Suprapubic skin (tissue), 4 donors: ENCODE measurements around the gene GMPR. TPM values are rescaled to one million over a fixed set of nuclear protein-coding genes. Genes with fewer than 3 reads are reported as not detected.
"Not testable (repeated sequence)": the region's sequence is repeated elsewhere in the genome, so short reads cannot be mapped to it uniquely, and the experiment has no call there.

Experiments used
- DNase-seq, 2 donors: peaks; one replicate each; pipeline ENCODE4 v3.0.0-alpha.2; 2019; ENCODE audit warnings: low spot score in 2 of 2
- H3K27ac ChIP-seq: fragments of 200-600 bp; sonication (generic); one replicate; pipeline ENCODE4 v1.5.1; 2019
- H3K27me3 ChIP-seq: fragments of 200-600 bp; sonication (generic); one replicate; pipeline ENCODE4 v1.5.1; 2019
- H3K36me3 ChIP-seq: fragments of 200-600 bp; sonication (generic); one replicate; pipeline ENCODE4 v1.5.1; 2019
- H3K4me1 ChIP-seq: fragments of 200-600 bp; sonication (generic); one replicate; pipeline ENCODE4 v1.5.1; 2019
- H3K4me3 ChIP-seq: fragments of 200-600 bp; sonication (generic); one replicate; pipeline ENCODE4 v1.5.1; 2019; ENCODE audit warnings: mild to moderate bottlenecking
- H3K9me3 ChIP-seq: fragments of 200-600 bp; sonication (generic); one replicate; pipeline ENCODE4 v1.5.1; 2019
- CTCF ChIP-seq, 2 donors: fragments of 200-600 bp in 1 of 2; fragments of 450-650 bp in 1 of 2; sonication (generic) in 1 of 2; IDR thresholded peaks; one replicate each; pipeline ENCODE4 v1.5.1; 2016 to 2019; ENCODE audit warnings: antibody characterized with exemption in 2 of 2, mild to moderate bottlenecking in 1 of 2, moderate library complexity in 1 of 2
- EP300 ChIP-seq: sonication (generic); formaldehyde crosslinking; IDR thresholded peaks from one replicate; pipeline ENCODE4 v1.6.1; 2017; ENCODE audit warnings: antibody characterized with exemption
- POLR2A ChIP-seq, 2 donors: fragments of 450-650 bp; IDR thresholded peaks; one replicate each; pipeline ENCODE4 v1.6.1; 2017; ENCODE audit warnings: antibody characterized with exemption in 2 of 2, mild to moderate bottlenecking in 2 of 2, moderate library complexity in 2 of 2
- POLR2AphosphoS5 ChIP-seq, 3 donors: sonication (generic); formaldehyde crosslinking; IDR thresholded peaks; one replicate each; pipeline ENCODE4 v1.6.1; 2017; ENCODE audit warnings: antibody characterized with exemption in 3 of 3
- WGBS: methylation state at CpG from one replicate; pipeline ENCODE4 v1.1.5; 2018; 5-methylcytosine and 5-hydroxymethylcytosine counted together
- total RNA-seq, 4 donors: library from RNA; depleted of rRNA; stranded (reverse); fragments of >200 nt; gene quantifications; one replicate each; pipeline ENCODE4 v1.1.0, GENCODE V29; 2016

The GMPR gene
- total RNA-seq, 4 donors from 2014 or later: 4.9 to 16.4 (median 12.9) TPM

DNA sequence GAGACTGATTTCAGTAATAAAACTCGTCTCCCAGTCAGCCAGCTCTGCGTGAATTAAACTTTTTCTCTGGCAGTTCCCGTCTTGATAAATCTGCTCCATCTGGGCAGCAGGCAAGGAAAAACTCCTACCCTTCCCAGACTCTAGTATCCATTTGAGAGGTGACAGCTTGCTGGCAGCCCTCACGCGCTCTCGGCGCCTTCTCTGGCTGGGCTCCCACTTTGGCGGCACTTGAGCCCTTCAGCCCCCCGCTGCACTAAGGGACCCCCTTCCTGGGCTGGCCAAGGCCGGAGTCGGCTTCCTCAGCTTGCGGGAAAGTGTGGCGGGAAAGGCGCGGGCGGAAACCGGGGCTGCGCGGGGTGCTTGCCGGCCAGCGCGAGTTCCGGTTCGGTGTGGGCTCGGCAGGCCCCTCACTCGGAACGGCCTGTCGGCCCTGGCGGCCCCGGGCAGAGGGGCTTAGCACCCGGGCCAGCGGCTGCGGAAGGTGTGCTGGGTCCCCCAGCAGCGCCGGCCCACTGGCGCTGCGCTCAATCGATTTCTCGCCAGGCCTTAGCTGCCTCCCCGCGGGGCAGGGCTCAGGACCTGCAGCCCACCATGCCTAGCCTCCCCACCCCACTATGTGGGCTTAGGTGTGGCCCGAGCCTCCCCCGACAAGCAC is 21.8 kb upstream of the GMPR start:
- 3% methylated on average over 7 of the region's 43 CpGs for WGBS
- TF ChIP-seq CTCF (IDR thresholded peaks at IDR 0.05) (no peak), POLR2AphosphoS5 (IDR thresholded peaks at IDR 0.05) (no peak), POLR2A (IDR thresholded peaks at IDR 0.05) (no peak), EP300 (no peak)
- Histone ChIP-seq H3K36me3 (no peaks in the 10 kb centered on the region), H3K27ac (no peak overlapping the region), H3K9me3 (no peaks in the 10 kb centered on the region), H3K4me3 (peak overlapping the region; percentile 36), H3K27me3 (peaks cover 9% of the 10 kb centered on the region), H3K4me1 (peaks cover 25% of the 10 kb centered on the region)
- no peak for DNase-seq

DNA sequence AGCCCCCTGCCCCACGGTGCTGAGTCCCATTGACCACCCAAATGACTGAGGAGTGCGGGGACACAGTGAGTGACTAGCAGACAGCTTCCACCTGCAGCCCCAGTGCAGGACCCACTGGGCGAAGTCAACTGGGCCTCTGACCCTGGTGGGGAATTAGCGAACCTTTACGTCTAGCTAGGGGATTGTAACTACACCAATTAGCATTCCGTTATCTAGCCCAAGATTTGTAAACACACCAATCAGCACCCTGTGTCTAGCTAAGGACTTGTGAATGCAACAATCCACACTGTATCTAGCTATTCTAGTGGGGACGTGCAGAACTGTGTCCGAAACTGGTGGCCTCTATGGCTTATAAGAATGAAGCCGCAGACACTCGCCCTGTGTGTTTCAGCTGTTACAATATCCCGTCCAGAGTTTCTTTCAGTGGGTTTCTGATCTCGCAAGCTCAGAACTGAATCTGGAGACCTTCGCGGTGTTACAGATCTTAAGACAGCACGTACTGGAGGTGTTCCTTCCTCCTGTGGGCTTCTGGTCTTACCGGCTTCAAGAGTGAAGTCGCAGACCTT is 21.1 kb upstream of the GMPR start:
- peaks cover 9% of the 10 kb centered on the region for H3K27me3 ChIP-seq
- no peaks in the 10 kb centered on the region for H3K36me3 ChIP-seq
- DNase-seq: peak in 1 of 2 donors; percentile 48
- no peaks in the 10 kb centered on the region for H3K9me3 ChIP-seq
- H3K27ac ChIP-seq: no peak overlapping the region
- peaks cover 25% of the 10 kb centered on the region for H3K4me1 ChIP-seq
- TF ChIP-seq EP300: no peak
- no peak for TF ChIP-seq POLR2AphosphoS5 (IDR thresholded peaks at IDR 0.05)
- no peak for TF ChIP-seq CTCF (IDR thresholded peaks at IDR 0.05)
- no peak for TF ChIP-seq POLR2A (IDR thresholded peaks at IDR 0.05)
- WGBS: 97% methylated on average over 15 of the region's 17 CpGs
- H3K4me3 ChIP-seq: no peak overlapping the region

DNA sequence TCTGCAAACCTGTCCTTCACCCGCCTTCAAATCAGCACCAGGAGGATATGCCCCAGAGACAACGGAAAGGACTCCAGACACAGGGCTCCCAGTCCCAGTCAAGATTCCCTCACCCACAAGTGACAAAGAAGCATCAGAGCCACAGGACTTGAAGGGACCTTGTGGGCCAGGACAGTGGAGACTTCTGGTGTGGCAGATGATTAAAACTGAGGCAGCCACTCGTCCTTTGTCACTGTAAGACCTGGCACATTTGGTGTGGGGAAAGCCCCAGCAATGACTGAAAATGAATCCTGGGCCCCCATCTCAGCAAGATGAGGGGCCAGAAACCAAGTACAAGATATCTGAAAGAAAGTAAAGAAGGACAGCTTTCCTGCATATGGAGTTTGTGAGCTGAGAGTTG is 15.6 kb upstream of the GMPR start:
- no peak for DNase-seq
- 84% methylated on average over 3 of the region's 3 CpGs for WGBS
- H3K4me3 ChIP-seq: no peak overlapping the region
- H3K9me3 ChIP-seq: no peaks in the 10 kb centered on the region
- no peak for TF ChIP-seq EP300
- no peak for TF ChIP-seq POLR2A (IDR thresholded peaks at IDR 0.05)
- no peak for TF ChIP-seq CTCF (IDR thresholded peaks at IDR 0.05)
- no peak for TF ChIP-seq POLR2AphosphoS5 (IDR thresholded peaks at IDR 0.05)
- H3K36me3 ChIP-seq: no peaks in the 10 kb centered on the region
- no peak overlapping the region for H3K27ac ChIP-seq
- H3K27me3 ChIP-seq: no peaks in the 10 kb centered on the region
- H3K4me1 ChIP-seq: no peaks in the 10 kb centered on the region

DNA sequence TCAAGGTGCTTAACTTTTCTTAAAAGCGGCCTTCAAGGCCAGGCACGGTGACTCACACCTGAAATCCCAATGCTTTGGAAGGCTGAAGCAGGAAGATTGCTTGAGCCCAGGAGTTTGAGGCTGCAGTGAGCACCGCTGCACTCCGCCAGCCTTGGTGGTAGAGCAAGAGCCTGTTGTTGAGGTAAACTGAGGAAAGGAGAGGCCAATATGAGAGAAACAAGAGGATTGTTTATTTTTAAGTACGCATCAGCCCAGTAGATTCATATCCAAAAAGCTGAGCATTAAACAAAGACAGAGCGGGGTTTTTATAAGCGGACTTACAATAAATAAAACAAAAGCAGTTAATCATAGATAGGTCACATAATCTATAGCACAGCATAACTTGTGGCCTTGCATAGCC is 15.0 kb upstream of the GMPR start:
- Histone ChIP-seq H3K36me3 (no peaks in the 10 kb centered on the region), H3K4me3 (no peak overlapping the region), H3K27me3 (no peaks in the 10 kb centered on the region), H3K4me1 (no peaks in the 10 kb centered on the region), H3K27ac (no peak overlapping the region), H3K9me3 (no peaks in the 10 kb centered on the region)
- 94% methylated on average over 7 of the region's 7 CpGs for WGBS
- no peak for TF ChIP-seq POLR2AphosphoS5 (IDR thresholded peaks at IDR 0.05)
- TF ChIP-seq EP300: no peak
- TF ChIP-seq POLR2A (IDR thresholded peaks at IDR 0.05): no peak
- TF ChIP-seq CTCF (IDR thresholded peaks at IDR 0.05): no peak
- DNase-seq: no peak

GRCh38 chr6:16224409-16224808 is 14.0 kb upstream of the GMPR start:
- no peaks in the 10 kb centered on the region for H3K9me3 ChIP-seq
- H3K4me1 ChIP-seq: no peaks in the 10 kb centered on the region
- TF ChIP-seq CTCF (IDR thresholded peaks at IDR 0.05) (no peak), POLR2A (IDR thresholded peaks at IDR 0.05) (no peak), POLR2AphosphoS5 (IDR thresholded peaks at IDR 0.05) (no peak), EP300 (no peak)
- DNase-seq: no peak
- no peak overlapping the region for H3K27ac ChIP-seq
- H3K36me3 ChIP-seq: no peaks in the 10 kb centered on the region
- 90% methylated on average over 8 of the region's 8 CpGs for WGBS
- no peaks in the 10 kb centered on the region for H3K27me3 ChIP-seq
- H3K4me3 ChIP-seq: no peak overlapping the region

DNA sequence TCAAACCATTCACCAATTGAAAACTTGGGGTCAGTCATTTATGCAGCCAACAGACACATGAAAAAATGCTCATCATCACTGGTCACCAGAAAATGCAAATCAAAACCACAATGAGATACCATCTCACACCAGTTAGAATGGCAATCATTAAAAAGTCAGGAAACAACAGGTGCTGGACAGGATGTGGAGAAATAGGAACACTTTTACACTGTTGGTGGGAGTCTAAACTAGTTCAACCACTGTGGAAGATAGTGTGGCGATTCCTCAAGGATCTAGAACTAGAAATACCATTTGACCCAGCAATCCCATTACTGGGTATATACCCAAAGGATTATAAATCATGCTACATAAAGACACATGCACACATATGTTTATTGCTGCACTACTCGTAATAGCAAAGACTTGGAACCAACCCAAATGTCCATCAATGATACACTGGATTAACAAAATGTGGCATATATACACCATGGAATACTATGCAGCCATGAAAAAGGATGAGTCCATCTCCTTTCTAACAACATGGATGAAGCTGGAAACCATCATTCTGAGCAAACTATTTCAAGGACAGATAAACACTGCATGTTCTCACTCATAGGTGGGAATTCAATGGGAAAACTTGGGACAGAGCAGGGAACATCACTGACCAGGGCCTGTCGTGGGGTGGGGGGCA is 13.2 kb upstream of the GMPR start:
- 86% methylated on average over 3 of the region's 3 CpGs for WGBS
- not testable (repeated sequence) for H3K27ac ChIP-seq, H3K36me3 ChIP-seq, H3K4me1 ChIP-seq, H3K4me3 ChIP-seq, H3K9me3 ChIP-seq, H3K27me3 ChIP-seq, DNase-seq

GRCh38 chr6:16226117-16227047 is 12.0 kb upstream of the GMPR start:
- not testable (repeated sequence) for H3K4me1 ChIP-seq, H3K4me3 ChIP-seq, H3K27ac ChIP-seq, H3K36me3 ChIP-seq, DNase-seq, H3K9me3 ChIP-seq, H3K27me3 ChIP-seq
- 83% methylated on average over 23 of the region's 23 CpGs for WGBS
